Natural killer cell (primary cell): Measurements from ENCODE around the gene HPSE2. TPM values are rescaled to one million over a fixed set of nuclear protein-coding genes. Genes with fewer than 3 reads are reported as not detected.

Experiments
- ATAC-seq, 3 donors: fragments of 150-1000 bp in 2 of 3; fragments of 200-7000 bp in 1 of 3; cut with Tn5 transposase; 1 replicate in 1 of 3; 2 replicates in 2 of 3; pipeline ENCODE4 v1.10.0; 2021; ENCODE audit warnings: mild to moderate bottlenecking in 2 of 3, moderate library complexity in 2 of 3
- DNase-seq, 2 donors: peaks; one replicate each; pipeline versions ENCODE4 v3.0.0 to v3.0.0-alpha.2; 2013 to 2021; ENCODE audit warnings: mixed read lengths in 1 of 2
- H3K27ac ChIP-seq: one replicate; pipeline ENCODE4 v1.5.1; 2013; ENCODE audit warnings: mild to moderate bottlenecking, low read length
- H3K27me3 ChIP-seq: one replicate; pipeline ENCODE4 v1.6.1; 2013; ENCODE audit warnings: low read length; ENCODE audit not compliant: control insufficient read depth, insufficient read depth
- H3K36me3 ChIP-seq: one replicate; pipeline ENCODE4 v1.6.1; 2013; ENCODE audit warnings: low read length; ENCODE audit not compliant: control insufficient read depth, insufficient read depth
- H3K4me1 ChIP-seq: one replicate; pipeline ENCODE4 v1.6.1; 2013; ENCODE audit warnings: low read length; ENCODE audit not compliant: control insufficient read depth, insufficient read depth
- H3K4me3 ChIP-seq: one replicate; pipeline ENCODE4 v1.5.1; 2013; ENCODE audit warnings: low read length
- H3K9me3 ChIP-seq: one replicate; pipeline ENCODE4 v1.6.1; 2013; ENCODE audit warnings: low read length; ENCODE audit not compliant: control insufficient read depth, insufficient read depth
- H3K27ac Mint-ChIP-seq, 2 donors: one replicate each; pipeline ENCODE4 v1.8.0; 2022; ENCODE audit warnings: mild to moderate bottlenecking in 2 of 2, mixed read lengths in 2 of 2, moderate library complexity in 1 of 2
- H3K27me3 Mint-ChIP-seq, 2 donors: one replicate each; pipeline ENCODE4 v1.8.0; 2022; ENCODE audit warnings: low read depth in 2 of 2, mixed read lengths in 2 of 2
- H3K36me3 Mint-ChIP-seq: one replicate; pipeline ENCODE4 v1.8.0; 2022; ENCODE audit warnings: mixed read lengths
- H3K4me1 Mint-ChIP-seq, 2 donors: one replicate each; pipeline ENCODE4 v1.8.0; 2022; ENCODE audit warnings: mixed read lengths in 2 of 2
- H3K4me3 Mint-ChIP-seq: one replicate; pipeline ENCODE4 v1.8.0; 2022; ENCODE audit warnings: mild to moderate bottlenecking, moderate library complexity, mixed read lengths
- H3K9me3 Mint-ChIP-seq, 2 donors: one replicate each; pipeline ENCODE4 v1.8.0; 2022; ENCODE audit warnings: mixed read lengths in 2 of 2
- WGBS: methylation state at CpG from one replicate; pipeline ENCODE4 v1.1.7; 2013; ENCODE audit warnings: missing lambda C conversion rate; ENCODE audit not compliant: insufficient coverage; 5-methylcytosine and 5-hydroxymethylcytosine counted together
- intact Hi-C: fragments of 100-400 bp; cut with micrococcal nuclease; formaldehyde crosslinking; loops from one replicate; pipeline ENCODE4 v1.14.2; 2022
- total RNA-seq, 4 donors: library from RNA; stranded (reverse); fragments of 120-200 nt in 1 of 4; gene quantifications; one replicate each; pipeline versions ENCODE4 v1.2.3 to v1.2.4, GENCODE V29; 2013 to 2022
- TF ChIP-seq, protein P1 (sequence below): fragments of 200-600 bp; IDR thresholded peaks from one replicate; pipeline ENCODE4 v1.8.0; 2022; ENCODE audit warnings: antibody characterized with exemption

The HPSE2 gene
- total RNA-seq, 3 donors from 2014 or later (not counting 1 experiment from before 2014, with no cell fraction given): not detected

DNA sequence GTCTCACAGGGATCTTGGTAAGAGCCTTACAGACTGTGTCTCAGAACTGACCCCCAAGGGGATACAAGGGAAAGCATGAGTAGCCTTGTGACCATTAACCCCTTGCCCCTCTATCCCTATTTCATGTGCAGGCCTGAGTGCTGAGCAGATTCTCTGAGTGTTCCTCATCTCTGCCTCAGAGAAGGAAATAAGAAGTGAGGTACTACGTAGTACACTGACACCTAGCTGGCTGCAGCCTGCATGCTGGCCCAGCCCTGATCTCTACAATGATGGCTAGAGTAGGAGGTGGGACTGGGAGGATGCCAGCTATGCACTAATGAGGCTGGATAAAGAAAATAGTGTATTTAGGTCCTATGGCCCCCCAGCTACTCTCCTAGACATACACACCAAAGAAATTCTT is 614.0 kb downstream of the HPSE2 start:
- H3K36me3 Mint-ChIP-seq: no peaks in the 10 kb centered on the region

DNA sequence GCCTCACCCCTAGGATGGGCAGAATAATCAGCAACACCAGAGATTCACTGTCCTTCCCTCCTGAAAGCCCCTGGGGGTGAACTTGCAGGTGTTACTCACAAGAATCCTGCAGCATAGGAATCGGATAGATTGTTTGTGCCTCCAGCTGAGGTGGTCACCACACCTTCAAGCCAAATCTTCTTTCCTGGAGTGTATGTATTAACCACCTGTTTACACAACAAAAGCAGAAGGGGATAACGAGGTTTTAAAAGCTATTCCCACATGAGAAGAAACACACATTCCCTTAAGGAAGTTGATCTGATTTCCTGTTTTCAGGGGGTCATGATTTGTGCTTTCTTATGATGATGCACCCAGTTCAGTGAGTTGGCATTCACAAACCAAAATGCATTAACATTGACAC is 615.1 kb downstream of the HPSE2 start:
- TF ChIP-seq, protein P1, sequence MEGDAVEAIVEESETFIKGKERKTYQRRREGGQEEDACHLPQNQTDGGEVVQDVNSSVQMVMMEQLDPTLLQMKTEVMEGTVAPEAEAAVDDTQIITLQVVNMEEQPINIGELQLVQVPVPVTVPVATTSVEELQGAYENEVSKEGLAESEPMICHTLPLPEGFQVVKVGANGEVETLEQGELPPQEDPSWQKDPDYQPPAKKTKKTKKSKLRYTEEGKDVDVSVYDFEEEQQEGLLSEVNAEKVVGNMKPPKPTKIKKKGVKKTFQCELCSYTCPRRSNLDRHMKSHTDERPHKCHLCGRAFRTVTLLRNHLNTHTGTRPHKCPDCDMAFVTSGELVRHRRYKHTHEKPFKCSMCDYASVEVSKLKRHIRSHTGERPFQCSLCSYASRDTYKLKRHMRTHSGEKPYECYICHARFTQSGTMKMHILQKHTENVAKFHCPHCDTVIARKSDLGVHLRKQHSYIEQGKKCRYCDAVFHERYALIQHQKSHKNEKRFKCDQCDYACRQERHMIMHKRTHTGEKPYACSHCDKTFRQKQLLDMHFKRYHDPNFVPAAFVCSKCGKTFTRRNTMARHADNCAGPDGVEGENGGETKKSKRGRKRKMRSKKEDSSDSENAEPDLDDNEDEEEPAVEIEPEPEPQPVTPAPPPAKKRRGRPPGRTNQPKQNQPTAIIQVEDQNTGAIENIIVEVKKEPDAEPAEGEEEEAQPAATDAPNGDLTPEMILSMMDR: no peak
- Mint-ChIP-seq H3K4me1 (no peaks in the 10 kb centered on the region), H3K27ac (no peak overlapping the region), H3K9me3 (no peaks in the 10 kb centered on the region), H3K27me3 (peaks cover 6 to 10% of the 10 kb centered on the region in 2 donors), H3K36me3 (no peaks in the 10 kb centered on the region), H3K4me3 (no peak overlapping the region)
- 100% methylated on average over 1 of the region's 2 CpGs for WGBS
- Histone ChIP-seq H3K9me3 (no peaks in the 10 kb centered on the region), H3K27me3 (no peaks in the 10 kb centered on the region), H3K27ac (no peak overlapping the region), H3K4me3 (no peak overlapping the region), H3K36me3 (no peaks in the 10 kb centered on the region), H3K4me1 (no peaks in the 10 kb centered on the region)
- no peak for ATAC-seq
- DNase-seq: no peak
- intact Hi-C loops: no loop called here

More for the DNA sequence above, 614.0 kb downstream of the HPSE2 start:
- Histone ChIP-seq H3K27ac (no peak overlapping the region), H3K36me3 (no peaks in the 10 kb centered on the region), H3K4me3 (no peak overlapping the region), H3K27me3 (no peaks in the 10 kb centered on the region), H3K9me3 (no peaks in the 10 kb centered on the region), H3K4me1 (no peaks in the 10 kb centered on the region)
- 92% methylated on average over 1 of the region's 1 CpG for WGBS
- Mint-ChIP-seq H3K27me3 (peaks cover 0 to 10% of the 10 kb centered on the region in 2 donors), H3K9me3 (no peaks in the 10 kb centered on the region), H3K27ac (no peak overlapping the region), H3K4me3 (no peak overlapping the region), H3K4me1 (no peaks in the 10 kb centered on the region)
- intact Hi-C loops: no loop called here
- TF ChIP-seq, protein P1: no peak
- DNase-seq (no peak), ATAC-seq (no peak)

- no peaks in the 10 kb centered on the region for H3K36me3 ChIP-seq
- TF ChIP-seq, protein P1: no peak
- ATAC-seq: peak in 1 of 3 donors; percentile 25
- H3K4me3 ChIP-seq: no peak overlapping the region
- no peak overlapping the region for H3K27ac Mint-ChIP-seq
- peaks cover 6 to 10% of the 10 kb centered on the region in 2 donors for H3K27me3 Mint-ChIP-seq
- H3K9me3 ChIP-seq: no peaks in the 10 kb centered on the region
- no peak overlapping the region for H3K27ac ChIP-seq
- no peaks in the 10 kb centered on the region for H3K27me3 ChIP-seq
- no peaks in the 10 kb centered on the region for H3K4me1 ChIP-seq
- 7% methylated on average over 1 of the region's 1 CpG for WGBS
- no peak for DNase-seq
- no peaks in the 10 kb centered on the region for H3K4me1 Mint-ChIP-seq
- H3K4me3 Mint-ChIP-seq: no peak overlapping the region
- no peaks in the 10 kb centered on the region for H3K9me3 Mint-ChIP-seq
- intact Hi-C loops: no loop called here
- no peaks in the 10 kb centered on the region for H3K36me3 Mint-ChIP-seq
Measured at GRCh38 chr10:98619446-98619845, 616.2 kb downstream of the HPSE2 start.

GRCh38 chr10:98617906-98618520 is 617.6 kb downstream of the HPSE2 start:
- H3K9me3 Mint-ChIP-seq: no peaks in the 10 kb centered on the region
- no peaks in the 10 kb centered on the region for H3K4me1 Mint-ChIP-seq
- H3K36me3 Mint-ChIP-seq: no peaks in the 10 kb centered on the region
- no peak for ATAC-seq
- no peak for DNase-seq
- H3K27me3 Mint-ChIP-seq: peaks cover 6 to 9% of the 10 kb centered on the region in 2 donors
- TF ChIP-seq, protein P1: no peak
- Histone ChIP-seq H3K36me3 (no peaks in the 10 kb centered on the region), H3K4me3 (no peak overlapping the region), H3K27ac (no peak overlapping the region), H3K27me3 (no peaks in the 10 kb centered on the region), H3K4me1 (no peaks in the 10 kb centered on the region), H3K9me3 (no peaks in the 10 kb centered on the region)
- H3K27ac Mint-ChIP-seq: no peak overlapping the region
- intact Hi-C loops: no loop called here
- no peak overlapping the region for H3K4me3 Mint-ChIP-seq
- WGBS: 81% methylated on average over 4 of the region's 6 CpGs
